NCI-H2029 (cell line): Measurements from ENCODE around the gene OGFOD3.

Source experiments
- DNase-seq: peaks from one replicate; lab custom pipeline; 2025; lab: John Stamatoyannopoulos, UW

Gene OGFOD3

DNA sequence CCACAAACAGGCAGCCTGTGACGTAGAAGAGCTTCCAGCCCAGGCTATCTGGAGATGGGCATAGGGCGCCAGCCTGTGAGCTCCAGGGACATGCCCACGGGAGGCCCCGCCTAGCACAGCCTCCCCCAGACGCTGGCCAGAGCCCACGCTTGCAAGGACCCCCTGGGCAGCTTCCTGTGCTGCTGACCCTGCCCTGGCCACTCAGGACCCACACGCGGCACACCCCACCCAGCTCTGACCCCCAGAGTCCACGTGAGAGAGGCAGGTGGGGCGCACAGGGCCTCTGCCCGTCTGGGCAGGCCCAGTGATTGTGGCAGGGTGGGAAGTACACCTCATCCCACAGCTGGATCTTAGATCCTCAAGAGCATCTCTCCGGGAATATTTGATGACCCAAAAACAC is 28.3 kb upstream of the OGFOD3 start:
- no peak for DNase-seq

DNA sequence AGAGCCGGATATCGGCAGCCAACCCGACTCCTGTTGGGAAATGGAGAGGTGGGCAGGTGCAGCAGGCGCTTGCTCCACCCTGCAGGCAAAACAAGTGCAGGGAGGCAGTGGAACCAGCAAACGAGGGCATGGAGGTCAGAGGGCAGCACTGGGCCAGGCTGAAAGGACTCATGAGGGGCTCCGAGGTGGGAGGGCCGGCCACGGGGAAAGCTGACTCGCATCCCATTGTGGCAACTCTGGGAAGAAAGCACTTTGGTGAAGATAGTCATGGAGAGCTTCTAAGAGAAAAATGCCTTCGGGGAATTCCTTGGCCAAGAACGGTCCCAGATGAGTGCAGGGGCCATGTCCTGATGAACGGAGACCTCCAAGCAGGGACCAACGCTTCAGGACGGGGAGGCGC is 27.7 kb upstream of the OGFOD3 start:
- no peak for DNase-seq

DNA sequence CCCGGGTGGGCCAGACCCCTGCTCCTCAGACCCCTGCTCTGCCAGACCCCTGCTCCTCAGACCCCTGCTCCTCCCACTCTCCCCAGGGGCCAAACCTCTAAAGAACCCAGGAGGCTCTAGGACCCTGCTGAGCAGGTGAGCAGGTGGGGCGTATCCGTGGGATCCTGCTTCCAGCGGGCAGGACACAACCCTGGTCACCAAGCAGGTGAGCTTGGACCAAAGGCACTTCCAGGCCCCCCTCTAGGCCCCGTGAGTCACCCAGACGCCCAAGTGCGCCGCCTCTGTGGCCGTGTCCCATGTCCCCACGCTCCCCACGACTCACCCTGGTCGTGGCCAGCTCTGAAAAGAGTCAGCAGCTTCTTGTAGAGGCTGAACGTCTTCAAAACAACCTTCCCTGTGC is 27.2 kb upstream of the OGFOD3 start:
- no peak for DNase-seq

DNA sequence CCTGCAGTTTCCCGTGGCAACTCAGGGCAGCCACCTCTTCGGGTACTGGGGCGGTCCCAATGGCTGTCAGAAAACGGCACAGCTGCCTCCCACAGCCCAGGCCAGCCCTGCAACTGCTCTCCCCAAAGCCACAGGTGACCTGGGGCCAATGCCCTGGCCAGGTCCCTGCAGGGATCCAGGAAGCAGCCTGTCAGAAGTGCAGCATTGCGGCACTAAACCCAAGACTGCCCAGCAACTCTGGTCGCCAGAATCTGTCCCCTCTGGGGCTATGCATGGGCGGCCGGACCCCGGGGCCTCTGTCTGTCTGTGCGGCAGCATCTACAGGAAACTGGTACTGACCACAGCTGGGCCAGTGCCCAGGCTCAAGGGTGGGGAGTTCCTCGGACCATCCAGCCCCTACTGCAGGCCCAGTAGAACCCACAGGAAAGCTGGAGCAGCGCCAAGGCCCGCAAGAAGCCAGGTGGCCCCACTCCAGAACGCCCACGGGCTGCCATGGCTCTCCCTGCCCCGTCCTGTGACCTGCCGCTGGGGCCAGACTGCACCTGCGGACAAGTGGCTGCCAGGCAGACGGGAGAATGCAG is 26.6 kb upstream of the OGFOD3 start:
- DNase-seq = no peak

DNA sequence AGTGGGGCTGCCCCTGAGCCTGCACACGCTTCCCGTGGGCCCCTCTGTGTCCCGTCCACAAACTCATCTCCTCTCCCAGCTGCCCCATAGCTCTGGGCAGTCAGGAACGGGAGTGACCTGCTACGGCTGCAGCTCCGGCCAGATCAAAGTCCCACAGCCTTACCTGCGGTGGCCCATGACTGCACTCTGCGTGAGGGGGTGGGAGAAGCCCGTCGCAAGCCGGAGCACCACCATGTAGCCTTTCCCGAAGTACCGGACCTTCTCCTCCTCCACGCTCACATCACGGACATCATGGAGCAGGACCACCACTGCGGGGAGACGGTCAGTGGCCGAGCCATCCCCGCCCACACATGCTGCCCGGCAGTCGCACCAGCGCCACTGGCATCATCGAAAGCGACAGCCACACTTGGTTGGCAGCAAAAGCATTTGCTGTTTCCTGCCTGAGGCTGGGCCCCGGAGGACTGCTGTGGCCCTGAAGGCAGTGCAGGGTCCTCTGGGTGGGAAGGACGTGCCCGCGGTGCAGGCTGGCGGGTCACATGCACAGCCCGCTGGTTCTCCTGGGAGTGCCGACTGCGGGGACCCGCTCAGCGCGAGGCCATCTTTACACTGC is 26.0 kb upstream of the OGFOD3 start:
- no peak for DNase-seq

DNA sequence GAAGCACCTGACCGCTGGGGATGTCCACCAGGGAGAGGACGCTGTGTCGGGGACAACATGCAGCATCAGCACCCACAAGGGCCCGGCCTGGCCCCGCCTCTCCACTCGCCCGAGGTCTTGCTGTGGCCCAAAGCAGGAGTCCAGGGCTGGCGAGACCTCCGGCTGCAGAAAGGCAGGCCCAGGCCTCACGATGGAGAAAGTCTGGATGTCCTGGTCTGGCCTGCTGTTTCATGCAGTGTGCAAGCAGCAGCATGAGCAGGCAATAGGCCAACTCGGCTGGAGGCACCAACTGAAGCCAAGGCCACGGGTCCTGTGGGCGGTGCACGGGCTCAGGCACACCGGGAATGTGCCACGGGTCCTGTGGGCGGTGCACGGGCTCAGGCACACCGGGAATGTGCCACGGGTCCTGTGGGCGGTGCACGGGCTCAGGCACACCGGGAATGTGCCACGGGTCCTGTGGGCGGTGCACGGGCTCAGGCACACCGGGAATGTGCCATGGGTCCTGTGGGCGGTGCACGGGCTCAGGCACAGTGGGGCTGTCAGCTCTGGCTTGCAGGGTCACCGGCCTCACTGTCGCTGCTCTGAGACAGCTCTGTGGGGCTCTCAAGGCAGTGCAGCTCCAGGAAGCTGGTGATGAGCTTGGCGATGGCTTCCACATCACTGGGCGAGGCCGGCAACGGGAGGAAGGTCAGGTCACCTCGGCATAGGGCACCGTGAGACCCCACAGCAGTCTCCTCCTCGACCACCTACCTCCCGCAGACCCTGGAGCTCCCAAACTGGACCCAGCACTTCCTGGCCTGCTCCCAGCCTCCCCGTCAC is 25.3 kb upstream of the OGFOD3 start:
- DNase-seq = no peak

DNA sequence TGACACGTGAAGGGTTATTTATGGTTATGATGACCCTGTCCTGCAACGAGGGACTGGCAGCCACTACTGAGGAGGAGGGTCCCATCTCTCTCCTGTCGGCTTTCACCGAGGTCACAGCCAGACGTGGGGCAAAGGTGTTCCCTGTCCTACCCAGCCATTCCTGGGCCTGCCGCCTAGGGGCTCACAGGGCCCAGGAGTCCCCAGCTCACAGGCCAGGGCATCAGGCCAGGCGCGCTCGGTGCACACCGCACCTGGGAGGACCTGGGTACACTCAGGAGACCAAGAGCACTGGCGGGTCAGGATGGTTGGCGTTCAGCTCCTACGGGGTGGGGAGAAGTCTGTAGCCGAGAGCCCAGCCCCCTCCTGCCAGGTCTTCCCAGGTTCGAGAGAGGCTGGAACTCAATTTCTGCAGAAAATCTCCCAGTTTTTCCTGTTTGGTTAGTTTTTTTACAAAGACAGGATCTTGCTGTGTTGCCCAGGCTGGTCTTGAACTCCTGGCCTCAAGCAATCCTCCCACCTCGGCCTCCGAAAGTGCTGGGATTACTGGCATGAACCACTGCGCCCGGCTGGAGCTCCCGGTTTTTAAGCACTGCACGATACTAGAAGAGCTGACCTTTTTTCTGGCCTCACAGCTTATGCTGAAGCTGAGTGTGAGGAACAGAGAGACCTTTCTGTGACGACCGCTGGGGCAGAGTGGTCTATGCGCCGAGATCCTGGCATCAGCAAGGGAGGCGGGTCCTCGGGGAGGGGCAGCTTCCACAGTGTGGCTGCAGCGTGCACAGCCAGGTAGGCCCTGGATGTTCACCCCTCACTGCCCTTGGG is 24.5 kb upstream of the OGFOD3 start:
- no peak for DNase-seq

DNA sequence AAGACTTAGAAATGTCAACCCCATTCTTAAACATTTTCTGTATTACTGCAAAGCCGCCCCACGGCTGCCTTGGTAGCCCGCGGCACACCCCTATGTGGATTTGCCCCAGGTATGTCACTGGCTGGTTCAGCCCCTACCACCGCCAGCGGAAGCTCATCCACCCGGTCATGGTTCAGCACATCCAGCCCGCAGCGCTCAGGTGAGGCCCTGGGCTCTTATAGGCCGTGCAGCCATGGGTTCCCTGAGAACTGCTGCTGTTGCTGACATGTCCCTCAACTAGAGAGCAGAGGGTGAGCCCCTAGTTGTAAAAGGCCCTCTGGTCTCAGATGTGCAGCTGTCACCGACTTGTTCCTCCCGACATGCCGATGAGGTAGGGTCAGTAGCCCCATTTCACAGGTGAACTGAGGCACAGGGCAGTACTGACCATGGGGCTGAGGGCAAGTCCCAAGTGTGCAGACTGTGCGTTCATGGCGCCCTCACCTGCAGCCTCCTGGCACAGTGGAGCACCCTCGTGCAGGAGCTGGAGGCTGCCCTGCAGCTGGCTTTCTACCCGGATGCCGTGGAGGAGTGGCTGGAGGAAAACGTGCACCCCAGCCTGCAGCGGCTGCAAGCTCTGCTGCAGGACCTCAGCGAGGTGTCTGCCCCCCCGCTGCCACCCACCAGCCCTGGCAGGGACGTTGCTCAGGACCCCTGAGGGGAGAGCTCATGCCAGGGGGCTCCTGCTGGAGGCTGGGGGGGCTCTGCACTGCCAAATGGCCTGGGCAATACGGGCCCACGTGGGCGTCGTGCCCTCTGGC is 23.5 kb upstream of the OGFOD3 start:
- no peak for DNase-seq

DNA sequence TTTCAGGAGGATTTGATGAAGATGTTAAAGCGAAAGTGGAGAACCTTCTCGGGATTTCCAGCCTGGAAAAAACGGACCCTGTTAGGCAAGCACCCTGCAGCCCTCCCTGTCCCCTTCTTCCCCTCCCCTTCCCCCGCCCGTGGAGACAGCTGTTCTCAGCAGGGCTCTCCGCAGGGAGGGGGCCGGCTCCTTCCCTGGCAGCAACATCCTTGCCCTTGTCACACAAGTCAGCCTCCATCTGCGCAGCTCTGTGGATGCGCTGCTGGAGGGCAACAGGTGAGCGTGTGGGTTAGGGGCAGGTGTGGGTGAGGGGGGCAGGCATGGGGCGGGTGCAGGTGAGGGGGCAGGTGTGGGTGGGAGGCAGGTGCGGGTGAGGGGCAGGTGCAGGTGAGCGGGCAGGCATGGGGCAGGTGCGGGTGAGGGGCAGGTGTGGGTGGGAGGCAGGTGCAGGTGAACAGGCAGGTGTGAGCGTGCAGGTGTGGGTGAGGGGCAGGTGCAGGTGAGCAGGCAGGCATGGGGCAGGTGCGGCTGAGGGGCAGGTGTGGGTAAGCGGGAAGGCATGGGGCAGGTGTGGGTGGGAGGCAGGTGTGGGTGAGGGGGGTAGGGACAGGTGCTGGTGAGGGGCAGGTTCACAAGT is 22.7 kb upstream of the OGFOD3 start:
- DNase-seq = peak; percentile 68

DNA sequence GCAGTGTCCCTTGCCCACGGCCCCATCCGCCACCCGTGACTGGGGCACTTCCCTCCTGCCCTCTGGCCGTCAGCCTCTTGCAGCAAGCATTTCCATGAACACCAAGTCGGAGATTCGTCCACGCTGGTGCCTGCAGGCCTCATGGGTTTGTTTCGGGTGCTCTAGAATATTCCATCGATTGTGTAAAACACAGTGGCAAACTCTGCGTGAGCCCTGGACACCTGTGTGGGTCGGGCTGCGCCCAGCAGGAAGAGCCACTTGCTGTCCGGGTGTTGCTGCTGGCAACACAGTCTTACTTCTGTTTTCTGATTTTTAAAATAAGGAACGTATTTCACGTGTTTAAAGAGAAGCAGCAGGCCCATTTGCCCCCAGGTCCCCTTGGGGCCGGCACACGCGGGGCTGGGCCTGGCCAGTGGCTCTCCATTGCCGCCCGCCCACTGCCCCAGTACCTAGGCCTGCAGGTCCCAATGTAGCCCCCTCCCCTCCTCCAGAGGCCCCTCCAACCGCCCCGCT is 22.1 kb upstream of the OGFOD3 start:
- no peak for DNase-seq

DNA sequence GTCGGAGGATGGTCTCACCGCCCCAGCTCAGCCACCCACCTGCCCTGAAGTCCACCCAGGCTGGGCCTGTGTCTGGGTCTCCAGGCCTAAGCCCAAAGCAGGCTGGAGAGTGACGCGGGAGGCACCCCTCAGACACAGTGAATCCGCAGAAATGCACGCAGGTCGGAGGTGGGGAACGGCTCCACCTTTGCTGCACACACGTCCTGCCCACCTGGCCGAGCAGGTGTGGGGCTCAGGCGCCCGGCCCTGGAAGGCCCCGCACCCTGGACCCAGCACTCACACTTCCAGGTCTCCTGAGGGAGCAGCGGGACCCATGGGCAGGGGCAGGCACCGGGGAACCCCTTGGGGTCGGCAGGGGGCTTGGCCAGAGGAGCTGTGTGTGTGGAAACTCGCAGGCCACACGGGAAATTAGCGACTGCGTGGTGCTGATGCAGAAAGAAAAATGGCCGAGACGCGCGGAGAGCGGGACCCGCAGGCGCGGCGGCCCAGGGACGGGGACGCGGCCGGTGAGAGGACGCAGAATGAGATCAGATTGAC is 21.5 kb upstream of the OGFOD3 start:
- DNase-seq = no peak

DNA sequence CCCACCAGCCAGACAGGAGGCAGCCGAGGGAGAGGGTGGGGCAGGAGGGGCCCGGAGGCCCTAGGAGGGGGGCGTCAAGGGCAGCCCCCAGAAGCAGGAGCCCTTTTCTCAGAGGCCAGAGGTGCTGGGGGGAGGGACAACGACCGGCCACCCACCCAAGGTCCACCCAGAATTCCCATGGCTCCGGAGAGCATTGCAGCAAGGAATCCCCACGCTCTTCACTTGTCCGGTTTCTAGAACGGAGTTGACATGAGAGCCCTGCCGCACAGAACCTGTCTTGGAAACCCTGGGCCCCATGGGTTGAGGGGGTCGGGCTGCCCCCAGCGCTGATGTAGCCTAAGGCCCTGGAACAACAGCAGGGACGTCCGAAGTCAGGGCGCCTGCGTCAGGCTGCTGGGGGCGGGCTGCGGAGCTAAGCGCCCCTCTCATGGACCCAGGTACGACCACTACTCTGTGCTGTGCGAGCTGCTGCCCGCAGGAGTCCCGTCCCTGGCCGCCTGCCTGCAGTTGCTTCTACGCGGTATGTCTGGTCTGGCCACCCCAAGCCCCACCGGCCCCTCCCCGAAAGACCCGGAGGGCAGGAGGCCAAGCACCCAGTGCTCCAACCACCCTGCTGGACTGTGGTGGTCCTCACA is 20.9 kb upstream of the OGFOD3 start:
- DNase-seq = no peak

DNA sequence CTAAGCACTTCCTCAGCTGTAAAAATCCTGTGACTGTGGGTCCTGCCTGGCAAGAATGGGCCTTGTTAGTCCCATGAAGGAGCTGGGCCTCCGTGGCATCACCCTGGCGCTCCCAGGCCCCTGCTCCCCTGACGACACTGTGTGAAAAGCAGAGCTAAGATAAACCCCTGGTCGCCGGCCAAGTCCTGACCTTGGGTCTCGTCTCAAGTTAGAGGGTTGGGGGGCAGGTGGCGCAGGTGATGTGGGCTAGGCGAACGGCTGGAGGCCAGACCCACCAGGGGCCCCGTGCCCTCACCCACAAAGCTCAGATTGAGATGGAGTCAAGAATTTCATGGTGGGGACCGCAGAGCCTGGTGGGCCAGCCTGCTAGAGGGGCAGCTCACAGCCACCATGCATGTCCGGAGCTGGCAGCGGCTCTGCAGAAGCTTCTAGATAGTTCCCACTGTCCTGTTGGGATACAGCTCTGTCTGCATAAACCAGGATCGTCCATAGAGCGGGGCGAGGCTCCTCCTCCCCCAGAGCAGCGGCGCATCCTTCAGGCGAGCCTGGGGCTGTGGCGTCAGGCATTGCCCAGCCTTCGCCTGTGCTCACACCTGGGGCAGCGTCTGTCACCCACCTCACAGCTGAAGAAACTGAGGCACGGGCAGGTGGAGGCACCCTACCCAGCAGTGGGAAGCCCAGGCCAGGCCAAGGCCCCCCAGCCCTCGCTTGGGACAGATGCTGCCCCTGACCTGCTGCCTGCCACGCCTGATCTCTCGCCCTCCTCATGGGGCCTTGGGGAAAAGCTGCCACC is 20.2 kb upstream of the OGFOD3 start:
- DNase-seq = no peak

DNA sequence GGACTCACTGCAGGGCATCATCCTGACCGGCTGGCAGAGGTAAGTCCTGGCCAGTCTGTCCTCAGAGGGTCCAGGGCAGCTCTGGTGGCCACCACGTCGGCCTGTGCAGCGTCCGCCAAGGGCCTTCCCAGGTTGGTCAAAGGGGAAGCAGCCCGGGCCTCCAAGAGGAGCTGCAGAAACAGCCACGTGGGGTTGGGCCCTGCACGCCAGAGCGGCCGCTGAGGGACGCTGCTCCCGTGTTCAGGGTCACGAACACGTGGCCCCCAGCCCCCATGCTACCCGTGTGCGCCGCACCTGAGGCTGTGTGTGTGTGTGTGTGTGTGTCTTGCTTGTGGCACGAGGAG is 18.9 kb upstream of the OGFOD3 start:
- DNase-seq = no peak

DNA sequence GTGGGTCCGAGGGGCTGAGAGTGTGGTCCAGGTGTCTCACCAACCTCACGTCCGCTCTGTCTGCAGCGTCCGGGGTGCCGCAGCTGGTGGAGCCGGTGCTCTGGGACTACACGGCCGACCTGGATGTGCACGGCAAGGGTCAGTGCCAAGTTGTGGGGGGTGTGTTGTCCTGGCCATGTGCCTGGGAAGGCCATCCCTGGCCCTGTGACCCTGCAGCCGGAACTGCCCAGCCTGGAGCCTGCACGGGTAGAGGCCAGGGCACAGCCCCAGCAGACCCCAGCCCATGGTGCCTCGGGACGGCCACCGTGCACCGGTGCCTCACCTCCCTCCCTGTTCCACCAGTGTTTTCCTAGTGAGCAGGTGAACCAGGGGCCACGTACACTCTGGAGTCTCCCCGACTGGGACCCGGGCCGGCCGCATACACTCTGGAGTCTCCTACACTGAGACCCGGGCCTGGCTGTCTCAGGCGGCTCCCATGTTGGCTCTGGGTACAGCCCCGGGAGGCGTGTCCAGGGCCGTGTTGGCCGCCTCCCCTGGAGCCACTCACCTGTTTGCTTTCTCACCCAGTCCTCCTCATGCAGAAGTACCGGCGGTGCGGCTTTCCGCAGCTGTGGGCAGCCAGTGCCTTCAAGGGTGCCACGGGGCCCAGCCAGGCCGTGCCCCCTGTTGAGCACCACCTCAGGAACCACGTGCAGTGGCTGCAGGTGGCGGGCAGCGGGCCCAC is 18.4 kb upstream of the OGFOD3 start:
- no peak for DNase-seq

DNA sequence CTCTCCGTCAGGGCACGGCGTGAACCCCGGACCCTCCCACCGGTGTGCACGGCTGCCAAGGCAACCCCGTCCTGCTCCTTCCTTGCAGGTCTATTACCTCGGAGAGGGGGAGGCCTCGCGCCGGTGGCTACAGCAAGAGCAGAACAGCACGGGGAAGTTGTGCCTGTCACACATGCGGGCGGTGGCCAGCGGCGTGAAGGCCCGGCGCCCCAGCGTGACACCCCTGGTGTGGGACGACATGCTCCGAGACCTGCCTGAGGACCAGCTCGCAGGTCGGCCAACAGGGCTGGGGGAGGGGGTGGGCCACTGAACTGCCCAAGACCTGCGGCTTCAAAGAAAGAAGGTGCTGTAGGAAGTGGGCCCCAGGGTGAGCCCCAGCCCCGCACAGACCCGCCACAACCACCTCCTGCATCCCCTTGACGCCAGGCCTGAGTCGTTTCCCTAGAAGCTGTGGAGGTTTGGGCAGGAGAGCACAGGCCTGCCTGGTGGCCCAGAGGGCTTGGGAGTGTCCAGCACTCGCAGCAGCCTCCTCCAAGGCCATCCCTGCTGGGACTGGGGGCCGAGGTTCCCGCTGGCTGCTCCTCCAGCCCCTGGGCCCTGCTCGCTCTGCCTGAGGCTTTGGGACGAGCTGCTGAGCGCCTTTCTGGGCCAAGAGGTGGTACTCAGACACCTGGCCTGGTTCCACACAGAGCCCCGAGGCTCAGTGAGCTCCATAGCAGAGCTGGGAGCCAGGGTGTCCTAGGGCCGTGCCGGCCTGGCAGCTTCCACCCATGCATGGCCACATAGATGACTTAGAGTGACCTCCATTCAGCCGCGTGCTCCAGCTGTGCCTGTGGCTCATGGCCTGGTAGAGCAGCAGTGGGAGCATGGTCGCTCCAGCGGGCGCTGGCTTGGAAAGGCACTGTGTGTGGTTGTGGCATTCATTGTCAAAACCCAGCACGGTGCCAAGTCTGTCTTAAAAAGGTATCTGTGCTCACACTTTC is 17.5 kb upstream of the OGFOD3 start:
- no peak for DNase-seq

DNA sequence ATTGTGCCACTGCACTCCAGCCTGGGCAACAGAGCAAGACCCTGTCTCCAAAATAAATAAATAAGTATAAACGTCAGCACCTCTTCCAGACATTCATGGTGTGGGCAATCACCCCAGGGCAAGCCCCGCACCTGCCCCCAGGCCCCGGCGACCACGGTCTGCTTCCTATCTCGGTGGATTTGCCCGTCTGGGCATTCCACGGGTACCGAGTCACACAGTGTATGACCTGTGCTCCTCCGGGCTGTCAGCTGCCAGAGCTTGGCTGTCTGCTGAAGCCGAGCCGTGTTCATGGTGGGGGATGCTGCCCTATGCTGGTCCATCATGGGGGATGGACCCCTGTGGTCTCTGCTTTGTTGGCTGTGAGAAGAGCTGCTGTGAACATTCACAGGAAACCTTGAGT is 16.7 kb upstream of the OGFOD3 start:
- DNase-seq = no peak

DNA sequence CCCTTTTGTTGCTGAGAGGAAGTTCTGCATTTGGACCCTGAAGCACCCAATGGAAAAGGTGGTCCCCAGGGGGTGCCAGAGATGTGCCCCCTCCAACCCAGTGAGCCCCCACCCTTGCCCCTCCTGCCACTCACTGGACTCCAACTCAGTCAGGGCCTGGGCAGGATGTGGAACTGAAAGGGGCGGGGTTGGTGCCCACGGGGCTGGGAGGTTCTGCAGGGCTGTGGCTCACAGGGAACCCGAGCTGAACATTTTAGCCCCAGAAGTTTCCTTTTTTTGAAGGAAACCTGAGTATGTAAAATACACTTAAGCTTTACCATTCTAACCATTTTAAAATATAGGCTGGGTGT is 15.8 kb upstream of the OGFOD3 start:
- no peak for DNase-seq
